Lung (tissue), 12 donors: ENCODE data around the gene OR10H2. TPM values are rescaled to one million over a fixed set of nuclear protein-coding genes. Genes with fewer than 3 reads are reported as not detected.

Experiments
- ATAC-seq: fragments of 200-7000 bp; cut with Tn5 transposase; one replicate; pipeline ENCODE4 v1.9.1; 2020; ENCODE audit warnings: moderate number of reproducible peaks; ENCODE audit not compliant: insufficient read depth, low FRiP score
- DNase-seq, 3 donors: peaks; one replicate each; pipeline ENCODE4 v3.0.0-alpha.2; 2013 to 2017
- H3K27ac ChIP-seq, 2 donors: one replicate each; pipeline ENCODE4 v1.5.1; 2013; ENCODE audit warnings: mild to moderate bottlenecking in 2 of 2, moderate library complexity in 2 of 2, control low read depth in 1 of 2, inconsistent platforms in 1 of 2, low read depth in 1 of 2, low read length in 1 of 2
- H3K27me3 ChIP-seq, 3 donors: one replicate each; pipeline ENCODE4 v1.5.1; 2013; ENCODE audit warnings: low read length in 2 of 3; ENCODE audit not compliant: control insufficient read depth in 3 of 3, insufficient read depth in 3 of 3
- H3K36me3 ChIP-seq, 4 donors: one replicate each; pipeline ENCODE4 v1.5.1; 2013; ENCODE audit warnings: low read length in 4 of 4, mild to moderate bottlenecking in 1 of 4, moderate library complexity in 1 of 4; ENCODE audit not compliant: control insufficient read depth in 4 of 4, insufficient read depth in 4 of 4
- H3K4me1 ChIP-seq, 5 donors: one replicate each; pipeline ENCODE4 v1.5.1; 2013; ENCODE audit warnings: low read length in 5 of 5, mild to moderate bottlenecking in 2 of 5, moderate library complexity in 1 of 5; ENCODE audit not compliant: control insufficient read depth in 5 of 5, insufficient read depth in 5 of 5
- H3K4me3 ChIP-seq: one replicate; pipeline ENCODE4 v1.5.1; 2013; ENCODE audit warnings: mild to moderate bottlenecking, control low read depth, moderate library complexity
- H3K9ac ChIP-seq, 2 donors: one replicate each; pipeline ENCODE4 v1.5.1; 2013; ENCODE audit warnings: low read length in 2 of 2, control low read depth in 1 of 2; ENCODE audit not compliant: insufficient read depth in 1 of 2
- H3K9me3 ChIP-seq, 4 donors: one replicate each; pipeline ENCODE4 v1.5.1; 2013; ENCODE audit warnings: low read length in 3 of 4, mild to moderate bottlenecking in 1 of 4, moderate library complexity in 1 of 4; ENCODE audit not compliant: control insufficient read depth in 4 of 4, insufficient read depth in 3 of 4
- WGBS, 2 donors: extraction: QIAGEN DNeasy Blood & Tissue Kit; methylation state at CpG; one replicate each; pipeline ENCODE4 v1.1.7; 2013; 5-methylcytosine and 5-hydroxymethylcytosine counted together
- polyA plus RNA-seq, 2 donors: library from polyadenylated mRNA; stranded (reverse); fragments of 200-250 nt; gene quantifications; one replicate each; pipeline ENCODE4 v1.2.1, GENCODE V29; 2013
- total RNA-seq, 2 donors: library from RNA; depleted of rRNA in 1 of 2; stranded (reverse); fragments of >200 nt in 1 of 2; gene quantifications; one replicate each; pipeline ENCODE4 v1.2.1, GENCODE V29; 2014 to 2021
- TF ChIP-seq, protein P1 (sequence below): IDR thresholded peaks from 2 replicates; pipeline ENCODE4 v1.5.1; 2012; ENCODE audit warnings: mild to moderate bottlenecking; ENCODE audit errors: control extremely low read depth, extremely low read depth
- donor health status: control.
- donor health status: control.
- donor health status: Bipolar disorder and iron deficiency.
- donor health status: healthy.
- donor health status: DM: yes; HTN: yes; CAD: no.

Gene OR10H2
- total and polyA plus RNA-seq, 4 donors: not detected

DNA sequence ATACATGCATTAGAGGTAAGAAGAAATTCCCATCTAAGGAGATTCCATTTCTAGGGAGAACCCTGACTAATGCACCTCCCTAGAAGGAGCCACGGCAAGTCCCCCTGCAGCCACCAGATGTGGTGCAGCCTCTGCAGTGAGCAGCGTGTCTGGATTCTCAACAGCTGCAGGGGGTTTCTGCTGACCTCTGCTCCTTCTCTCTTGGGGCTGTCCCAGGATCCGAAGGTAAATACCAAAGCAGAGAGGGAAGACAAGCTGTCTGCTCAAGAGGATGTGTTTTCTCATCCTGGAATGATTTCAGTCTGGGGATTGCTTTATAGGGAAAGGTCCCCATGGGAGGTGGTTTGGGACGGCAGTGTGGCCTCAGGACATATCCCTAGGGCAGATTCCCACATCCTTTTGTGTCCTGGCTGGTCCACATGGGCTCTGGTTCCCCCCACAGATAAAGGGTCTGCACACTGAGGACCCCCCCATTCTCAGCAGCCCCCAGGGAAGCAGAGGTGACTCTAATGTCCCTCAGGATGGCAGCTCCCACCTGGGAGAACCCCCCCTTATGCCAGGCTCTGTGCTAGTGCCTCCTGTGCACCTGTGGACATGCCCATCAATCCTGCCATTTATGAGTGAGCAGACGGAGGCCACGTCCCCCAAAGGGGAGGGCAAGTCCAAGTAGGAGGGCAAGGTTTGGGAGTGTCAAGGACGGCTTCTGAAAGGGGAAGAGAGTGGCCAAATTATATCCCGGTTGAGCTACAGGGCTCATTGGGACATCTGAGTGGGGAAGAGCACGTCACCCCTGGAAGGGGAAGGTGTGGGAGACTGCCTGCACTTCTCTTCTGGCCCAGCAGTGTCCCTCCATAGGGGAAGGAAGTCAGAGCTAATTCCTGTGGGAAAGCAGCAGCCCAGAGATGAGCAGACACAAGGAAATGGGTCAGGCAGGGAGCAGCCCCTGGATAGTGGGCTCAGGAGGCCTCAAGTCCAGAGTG lies 49.5 kb downstream of the OR10H2 start:
- Histone ChIP-seq H3K9me3 (peaks cover 0 to 2% (median 0%) of the 10 kb centered on the region in 4 donors), H3K9ac (no peak overlapping the region), H3K4me1 (peaks cover 0 to 12% (median 9%) of the 10 kb centered on the region in 5 donors), H3K27ac (no peak overlapping the region), H3K27me3 (no peaks in the 10 kb centered on the region), H3K36me3 (no peaks in the 10 kb centered on the region), H3K4me3 (no peak overlapping the region)
- TF ChIP-seq, protein P1, sequence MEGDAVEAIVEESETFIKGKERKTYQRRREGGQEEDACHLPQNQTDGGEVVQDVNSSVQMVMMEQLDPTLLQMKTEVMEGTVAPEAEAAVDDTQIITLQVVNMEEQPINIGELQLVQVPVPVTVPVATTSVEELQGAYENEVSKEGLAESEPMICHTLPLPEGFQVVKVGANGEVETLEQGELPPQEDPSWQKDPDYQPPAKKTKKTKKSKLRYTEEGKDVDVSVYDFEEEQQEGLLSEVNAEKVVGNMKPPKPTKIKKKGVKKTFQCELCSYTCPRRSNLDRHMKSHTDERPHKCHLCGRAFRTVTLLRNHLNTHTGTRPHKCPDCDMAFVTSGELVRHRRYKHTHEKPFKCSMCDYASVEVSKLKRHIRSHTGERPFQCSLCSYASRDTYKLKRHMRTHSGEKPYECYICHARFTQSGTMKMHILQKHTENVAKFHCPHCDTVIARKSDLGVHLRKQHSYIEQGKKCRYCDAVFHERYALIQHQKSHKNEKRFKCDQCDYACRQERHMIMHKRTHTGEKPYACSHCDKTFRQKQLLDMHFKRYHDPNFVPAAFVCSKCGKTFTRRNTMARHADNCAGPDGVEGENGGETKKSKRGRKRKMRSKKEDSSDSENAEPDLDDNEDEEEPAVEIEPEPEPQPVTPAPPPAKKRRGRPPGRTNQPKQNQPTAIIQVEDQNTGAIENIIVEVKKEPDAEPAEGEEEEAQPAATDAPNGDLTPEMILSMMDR: no peak
- DNase-seq (no peak), ATAC-seq (no peak)
- WGBS, 2 donors: 51% methylated on average over 9 of the region's 9 CpGs

Other genes starting within 250 kb of the OR10H2 start
- gene PGLYRP2, start 248.5 kb upstream of the OR10H2 start, total RNA-seq: not detected
- under 1 TPM in 1 of 2 donors, not detected in 1; 0.10 TPM for gene PGLYRP2, start 248.5 kb upstream of the OR10H2 start, polyA plus RNA-seq
- gene CYP4F22, start 219.5 kb upstream of the OR10H2 start, total RNA-seq: under 1 TPM in 1 of 2 donors, not detected in 1; 0.18 TPM
- gene CYP4F22, start 219.5 kb upstream of the OR10H2 start, polyA plus RNA-seq: under 1 TPM in 1 of 2 donors, not detected in 1; 0.07 TPM
- not detected for gene CYP4F8, start 112.8 kb upstream of the OR10H2 start, total RNA-seq
- gene CYP4F8, start 112.8 kb upstream of the OR10H2 start, polyA plus RNA-seq: not detected
- gene CYP4F3, start 87.1 kb upstream of the OR10H2 start, total RNA-seq: 1 to 10 TPM; 1.1 to 1.7 TPM
- 1 to 10 TPM in 1 of 2 donors, under 1 TPM in 1; 0.20 to 1.4 TPM for gene CYP4F3, start 87.1 kb upstream of the OR10H2 start, polyA plus RNA-seq
- 1 to 10 TPM; 4.0 to 4.2 TPM for gene CYP4F12, start 54.9 kb upstream of the OR10H2 start, total RNA-seq
- gene CYP4F12, start 54.9 kb upstream of the OR10H2 start, polyA plus RNA-seq: 1 to 10 TPM in 1 of 2 donors, under 1 TPM in 1; 0.85 to 2.3 TPM
- not detected for gene OR10H3, start 10.0 kb downstream of the OR10H2 start, total RNA-seq
- gene OR10H3, start 10.0 kb downstream of the OR10H2 start, polyA plus RNA-seq: not detected
- gene OR10H5, start 59.6 kb downstream of the OR10H2 start, total RNA-seq: not detected
- not detected for gene OR10H5, start 59.6 kb downstream of the OR10H2 start, polyA plus RNA-seq
- gene OR10H1, start 87.6 kb downstream of the OR10H2 start, total RNA-seq: not detected
- not detected for gene OR10H1, start 87.6 kb downstream of the OR10H2 start, polyA plus RNA-seq
- gene CYP4F2, start 170.1 kb downstream of the OR10H2 start, total RNA-seq: under 1 TPM in 1 of 2 donors, not detected in 1; 0.43 TPM
- gene CYP4F2, start 170.1 kb downstream of the OR10H2 start, polyA plus RNA-seq: not detected
- under 1 TPM in 1 of 2 donors, not detected in 1; 0.15 TPM for gene CYP4F11, start 206.5 kb downstream of the OR10H2 start, total RNA-seq
- gene CYP4F11, start 206.5 kb downstream of the OR10H2 start, polyA plus RNA-seq: 1 to 10 TPM in 1 of 2 donors, under 1 TPM in 1; 0.26 to 1.2 TPM
- not detected for gene OR10H4, start 221.0 kb downstream of the OR10H2 start, total RNA-seq
- not detected for gene OR10H4, start 221.0 kb downstream of the OR10H2 start, polyA plus RNA-seq